ENCODE data around the gene HPX.

HPX gene

GRCh38 chr11:6388748-6389147, 52.0 kb downstream of the HPX start:
- DNase-seq, result no peak

GRCh38 chr11:6387811-6388599, 52.8 kb downstream of the HPX start:
- no peak for DNase-seq

- no peak for DNase-seq
Measured at GRCh38 chr11:6385046-6385777, 55.6 kb downstream of the HPX start.

Measured in NCI-H2029 (cell line).